Neural cell (in vitro differentiated cells): ENCODE results near the gene GSDME. TPM values are rescaled to one million over a fixed set of nuclear protein-coding genes. Genes with fewer than 3 reads are reported as not detected.

Experiments
- H2AFZ ChIP-seq: fragments of 200-600, 300-800 bp; sonication (generic), shearing (Covaris generic); 2 replicates; pipeline ENCODE4 v1.6.0; 2014; ENCODE audit warnings: low read depth, mild to moderate bottlenecking, antibody characterized with exemption, low read length, moderate library complexity
- H3F3A ChIP-seq: fragments of 200-600 bp; shearing (Covaris generic); 2 replicates; pipeline ENCODE4 v1.6.1; 2016; ENCODE audit warnings: mild to moderate bottlenecking, moderate library complexity, mixed read lengths, antibody characterized with exemption, low read length; ENCODE audit not compliant: insufficient read depth, poor library complexity, severe bottlenecking
- H3K27ac ChIP-seq: fragments of 200-600, 300-800 bp; sonication (generic), shearing (Covaris generic); 2 replicates; pipeline ENCODE4 v1.5.1; 2014; ENCODE audit warnings: mild to moderate bottlenecking, low read length, moderate library complexity
- H3K27me3 ChIP-seq: fragments of 300-800, 200-600 bp; sonication (generic), shearing (Covaris generic); 2 replicates; pipeline ENCODE4 v1.6.0; 2014; ENCODE audit warnings: mild to moderate bottlenecking, low read depth, low read length, moderate library complexity; ENCODE audit not compliant: insufficient read depth
- H3K36me3 ChIP-seq: fragments of 300-800, 200-600 bp; sonication (generic), shearing (Covaris generic); 2 replicates; pipeline ENCODE4 v1.5.1; 2014; ENCODE audit warnings: mild to moderate bottlenecking, antibody characterized with exemption, low read length, moderate library complexity; ENCODE audit not compliant: insufficient read depth
- H3K4me2 ChIP-seq: fragments of 300-800, 200-600 bp; sonication (generic), shearing (Covaris generic); 2 replicates; pipeline ENCODE4 v1.6.0; 2014; ENCODE audit warnings: mild to moderate bottlenecking, low read length
- H3K4me3 ChIP-seq: fragments of 300-800, 200-600 bp; sonication (generic), shearing (Covaris generic); 2 replicates; pipeline ENCODE4 v1.5.1; 2014; ENCODE audit warnings: mild to moderate bottlenecking, low read length, moderate library complexity
- H3K79me2 ChIP-seq: fragments of 200-600 bp; shearing (Covaris generic); replicated peaks from 2 replicates; pipeline ENCODE4 v1.6.0; 2014; ENCODE audit warnings: mild to moderate bottlenecking, low read length, moderate library complexity; ENCODE audit not compliant: insufficient read depth
- H3K9ac ChIP-seq: fragments of 300-800, 200-600 bp; sonication (generic), shearing (Covaris generic); 2 replicates; pipeline ENCODE4 v1.6.1; 2016; ENCODE audit warnings: mild to moderate bottlenecking, low read length, mixed read lengths
- H3K9me2 ChIP-seq: fragments of 200-600 bp; shearing (Covaris generic); 2 replicates; pipeline ENCODE4 v1.6.1; 2016; ENCODE audit warnings: mild to moderate bottlenecking, low read length, mixed read lengths; ENCODE audit not compliant: insufficient read depth
- H3K9me3 ChIP-seq: fragments of 200-600, 300-800 bp; sonication (generic), shearing (Covaris generic); 2 replicates; pipeline ENCODE4 v1.6.1; 2016; ENCODE audit warnings: mild to moderate bottlenecking, mixed run types, low read length, moderate library complexity, mixed read lengths
- H4K20me1 ChIP-seq: fragments of 200-600 bp; shearing (Covaris generic); 2 replicates; pipeline ENCODE4 v1.6.1; 2016; ENCODE audit warnings: mild to moderate bottlenecking, mixed run types; ENCODE audit not compliant: insufficient read depth
- CTCF ChIP-seq: fragments of 450-650 bp; IDR thresholded peaks from 2 replicates; pipeline ENCODE4 v1.5.1; 2014; ENCODE audit warnings: antibody characterized with exemption, mild to moderate bottlenecking, moderate library complexity; ENCODE audit not compliant: poor library complexity, severe bottlenecking
- EP300 ChIP-seq: fragments of 450-650 bp; conservative IDR thresholded peaks from 2 replicates; pipeline ENCODE4 v1.6.1; 2014; ENCODE audit warnings: antibody characterized with exemption, mild to moderate bottlenecking, moderate library complexity; ENCODE audit not compliant: poor library complexity, severe bottlenecking
- EZH2 ChIP-seq: fragments of 200-600, 300-800 bp; shearing (Covaris generic), sonication (generic); IDR thresholded peaks from 2 replicates; pipeline ENCODE4 v1.6.1; 2014; ENCODE audit warnings: antibody characterized with exemption, low read length, borderline replicate concordance, mild to moderate bottlenecking; ENCODE audit not compliant: insufficient read depth, poor library complexity, severe bottlenecking
- MXI1 ChIP-seq: fragments of 450-650 bp; conservative IDR thresholded peaks from 2 replicates; pipeline ENCODE4 v1.6.1; 2014; ENCODE audit warnings: antibody characterized with exemption, mild to moderate bottlenecking; ENCODE audit not compliant: poor library complexity, severe bottlenecking
- POLR2AphosphoS5 ChIP-seq: IDR thresholded peaks from 2 replicates; pipeline ENCODE4 v1.6.1; 2012
- RAD21 ChIP-seq: fragments of 450-650 bp; conservative IDR thresholded peaks from 2 replicates; pipeline ENCODE4 v1.6.1; 2014; ENCODE audit warnings: antibody characterized with exemption, mild to moderate bottlenecking, moderate library complexity
- REST ChIP-seq: IDR thresholded peaks from 2 replicates; pipeline ENCODE4 v1.6.1; 2012; ENCODE audit warnings: borderline replicate concordance
- SMC3 ChIP-seq: fragments of 450-650 bp; conservative IDR thresholded peaks from 2 replicates; pipeline ENCODE4 v1.6.1; 2014; ENCODE audit warnings: antibody characterized with exemption, mild to moderate bottlenecking, moderate library complexity; ENCODE audit not compliant: poor library complexity
- TAF1 ChIP-seq: IDR thresholded peaks from 2 replicates; pipeline ENCODE4 v1.6.1; 2012; ENCODE audit warnings: low read depth
- polyA plus RNA-seq: library from polyadenylated mRNA; depleted of rRNA; stranded (reverse); fragments of >200 nt; gene quantifications from 2 replicates; pipeline ENCODE4 v1.2.3, GENCODE V29; 2014

The GSDME gene
- polyA plus RNA-seq, 1 donor from 2014 or later, result 42.9 TPM

DNA sequence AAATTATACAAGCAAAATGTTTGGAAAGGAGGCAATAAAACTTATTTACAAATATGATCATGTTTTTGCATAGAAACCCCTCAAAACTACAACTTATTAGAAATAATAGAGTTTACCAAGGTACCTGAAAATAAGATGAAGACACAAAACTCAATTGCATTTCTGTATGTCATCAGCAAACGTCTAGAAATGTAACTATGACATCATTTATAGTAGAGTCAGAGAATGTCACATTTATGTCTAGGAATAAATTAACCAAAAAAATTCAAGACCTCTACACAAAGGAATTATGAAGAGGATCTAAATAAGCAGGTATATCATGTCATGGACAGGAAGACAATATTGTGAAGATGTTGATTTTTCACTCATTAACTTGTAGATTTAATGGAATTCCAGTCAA, 103.0 kb downstream of the GSDME start:
- Histone ChIP-seq H3K4me2 (no peak overlapping the region), H3K9ac (no peak overlapping the region), H3K27ac (no peak overlapping the region), H3F3A (no peaks in the 10 kb centered on the region), H3K27me3 (no peaks in the 10 kb centered on the region), H3K36me3 (no peaks in the 10 kb centered on the region), H2AFZ (no peak overlapping the region), H3K9me2 (no peaks in the 10 kb centered on the region), H3K79me2 (no peaks in the 10 kb centered on the region), H4K20me1 (no peaks in the 10 kb centered on the region), H3K9me3 (no peaks in the 10 kb centered on the region), H3K4me3 (no peak overlapping the region)
- TF ChIP-seq CTCF (no peak), EZH2 (no peak), SMC3 (no peak), TAF1 (no peak), REST (no peak), RAD21 (no peak), MXI1 (no peak), EP300 (no peak), POLR2AphosphoS5 (no peak)

GRCh38 chr7:24653316-24654085, 103.8 kb downstream of the GSDME start:
- Histone ChIP-seq H3F3A (no peaks in the 10 kb centered on the region), H3K9me2 (no peaks in the 10 kb centered on the region), H3K27ac (no peak overlapping the region), H4K20me1 (no peaks in the 10 kb centered on the region), H3K36me3 (no peaks in the 10 kb centered on the region), H2AFZ (no peak overlapping the region), H3K4me2 (no peak overlapping the region), H3K9ac (no peak overlapping the region), H3K9me3 (no peaks in the 10 kb centered on the region), H3K4me3 (no peak overlapping the region), H3K79me2 (no peaks in the 10 kb centered on the region), H3K27me3 (no peaks in the 10 kb centered on the region)
- TF ChIP-seq RAD21, result no peak
- TF ChIP-seq EP300, result no peak
- TF ChIP-seq REST, result no peak
- TF ChIP-seq CTCF, result no peak
- TF ChIP-seq TAF1, result no peak
- TF ChIP-seq POLR2AphosphoS5, result no peak
- no peak for TF ChIP-seq MXI1
- TF ChIP-seq SMC3, result no peak
- no peak for TF ChIP-seq EZH2
